Right kidney (tissue), 9 donors: ENCODE data around the gene RPUSD2.

ENCODE experiments used
- DNase-seq: peaks from one replicate; pipeline ENCODE4 v3.0.0-alpha.2; 2016
- long read RNA-seq, 8 donors: transcript quantifications; one replicate each; lab custom pipeline, GENCODE V29; 2026

The RPUSD2 gene, protein sequence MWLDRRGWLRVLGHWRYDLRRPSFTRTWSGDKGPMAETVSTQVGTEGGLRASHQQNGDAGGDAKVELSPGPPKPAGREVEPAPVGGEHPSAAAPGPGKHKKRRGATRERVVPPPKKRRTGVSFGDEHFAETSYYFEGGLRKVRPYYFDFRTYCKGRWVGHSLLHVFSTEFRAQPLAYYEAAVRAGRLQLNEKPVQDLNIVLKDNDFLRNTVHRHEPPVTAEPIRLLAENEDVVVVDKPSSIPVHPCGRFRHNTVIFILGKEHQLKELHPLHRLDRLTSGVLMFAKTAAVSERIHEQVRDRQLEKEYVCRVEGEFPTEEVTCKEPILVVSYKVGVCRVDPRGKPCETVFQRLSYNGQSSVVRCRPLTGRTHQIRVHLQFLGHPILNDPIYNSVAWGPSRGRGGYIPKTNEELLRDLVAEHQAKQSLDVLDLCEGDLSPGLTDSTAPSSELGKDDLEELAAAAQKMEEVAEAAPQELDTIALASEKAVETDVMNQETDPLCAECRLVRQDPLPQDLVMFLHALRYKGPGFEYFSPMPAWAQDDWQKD
- long read RNA-seq, donor 1, transcript RPUSD2-201 (3 exons, 2,358 nt): major isoform, 8 of 12 reads
- long read RNA-seq, donor 1, partial matches to known transcripts: 0 of 12 reads
- long read RNA-seq, donor 1, other reads (novel, unspliced or antisense): 0 of 12 reads
- long read RNA-seq, donor 2, partial matches to known transcripts: 0 of 5 reads
- long read RNA-seq, donor 2, other reads (novel, unspliced or antisense): 0 of 5 reads
- long read RNA-seq, donor 3, partial matches to known transcripts: 0 of 1 reads
- long read RNA-seq, donor 3, other reads (novel, unspliced or antisense): 0 of 1 reads
- long read RNA-seq, donor 4, partial matches to known transcripts: 0 of 8 reads
- long read RNA-seq, donor 4, other reads (novel, unspliced or antisense): 0 of 8 reads
- long read RNA-seq, donor 5, partial matches to known transcripts: 0 of 6 reads
- long read RNA-seq, donor 5, other reads (novel, unspliced or antisense): 0 of 6 reads
- long read RNA-seq, donor 6, transcript RPUSD2-203 (1 exons, 631 nt): major isoform, 5 of 6 reads
- long read RNA-seq, donor 6, partial matches to known transcripts: 0 of 6 reads
- long read RNA-seq, donor 6, other reads (novel, unspliced or antisense): 0 of 6 reads
- long read RNA-seq, donor 7: 0 reads
- long read RNA-seq, donor 8, transcript RPUSD2-201 (3 exons, 2,358 nt): major isoform, 7 of 9 reads
- long read RNA-seq, donor 8, partial matches to known transcripts: 0 of 9 reads
- long read RNA-seq, donor 8, other reads (novel, unspliced or antisense): 0 of 9 reads

DNA sequence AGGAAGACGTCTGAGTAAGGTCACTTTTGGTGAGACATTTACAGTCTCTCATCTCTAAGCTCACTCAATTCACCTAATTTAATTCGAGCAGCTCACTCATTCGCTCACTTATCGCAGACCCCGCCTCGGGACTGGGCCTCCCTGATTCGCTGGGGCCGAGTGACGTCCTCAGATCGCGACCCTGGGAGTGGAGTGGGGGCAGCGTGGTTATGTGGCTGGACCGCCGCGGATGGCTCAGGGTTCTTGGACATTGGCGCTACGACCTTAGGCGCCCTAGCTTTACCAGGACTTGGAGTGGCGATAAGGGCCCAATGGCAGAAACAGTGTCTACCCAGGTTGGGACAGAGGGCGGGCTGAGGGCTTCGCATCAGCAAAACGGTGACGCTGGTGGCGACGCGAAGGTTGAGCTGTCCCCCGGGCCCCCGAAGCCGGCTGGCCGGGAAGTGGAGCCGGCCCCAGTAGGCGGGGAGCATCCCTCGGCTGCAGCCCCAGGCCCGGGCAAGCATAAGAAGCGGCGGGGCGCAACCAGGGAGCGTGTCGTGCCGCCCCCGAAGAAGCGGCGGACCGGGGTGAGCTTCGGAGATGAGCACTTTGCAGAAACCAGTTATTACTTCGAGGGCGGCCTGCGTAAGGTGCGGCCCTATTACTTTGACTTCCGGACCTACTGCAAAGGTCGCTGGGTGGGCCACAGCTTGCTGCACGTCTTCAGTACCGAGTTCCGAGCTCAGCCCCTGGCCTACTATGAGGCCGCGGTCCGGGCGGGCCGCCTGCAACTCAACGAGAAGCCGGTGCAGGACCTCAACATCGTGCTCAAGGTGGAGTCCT, at the start of gene RPUSD2:
TSS of gene RPUSD2 (plus strand) at position 171 of the 825 bp plus-strand sequence. CDS start at position 210, 39 bp downstream.
- peak; percentile 92 for DNase-seq

DNA sequence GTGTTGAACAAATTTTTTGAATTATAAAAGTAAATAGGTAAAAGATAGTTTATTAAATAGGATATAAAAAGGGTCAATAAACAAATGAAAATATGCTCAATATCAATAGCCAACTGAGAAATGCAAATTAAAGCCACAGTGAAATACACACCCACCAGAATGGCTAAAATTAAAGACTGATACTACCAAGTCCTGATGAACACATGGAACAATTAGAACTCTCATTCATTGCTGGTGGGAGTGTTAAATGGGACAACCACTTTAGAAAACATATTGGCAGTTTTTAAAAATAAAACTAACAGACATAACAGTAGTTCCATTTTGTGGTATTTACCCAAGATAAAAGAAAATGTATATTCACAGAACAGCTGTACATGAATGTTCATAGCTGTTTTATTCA, 45.5 kb upstream of the RPUSD2 start:
- DNase-seq: no peak

DNA sequence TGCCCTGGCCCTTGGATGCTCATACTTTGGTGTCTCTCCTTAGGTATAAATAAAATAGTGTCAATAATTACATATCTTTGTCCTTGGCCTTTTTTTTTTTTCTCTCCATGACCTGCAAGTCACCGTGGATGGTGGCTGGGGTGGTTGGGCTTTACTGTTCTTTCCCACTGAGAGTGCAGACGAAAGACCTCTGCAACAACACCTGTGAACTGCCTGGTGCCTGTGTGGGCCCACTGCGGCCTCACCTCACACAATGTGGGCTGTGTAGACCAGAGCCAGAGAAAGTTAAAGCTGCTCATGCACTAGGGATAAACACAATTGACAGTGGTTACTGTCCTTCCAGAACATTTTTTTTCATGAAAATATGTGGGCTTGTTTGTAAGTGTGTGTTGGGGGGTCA, 43.2 kb upstream of the RPUSD2 start:
- no peak for DNase-seq

DNA sequence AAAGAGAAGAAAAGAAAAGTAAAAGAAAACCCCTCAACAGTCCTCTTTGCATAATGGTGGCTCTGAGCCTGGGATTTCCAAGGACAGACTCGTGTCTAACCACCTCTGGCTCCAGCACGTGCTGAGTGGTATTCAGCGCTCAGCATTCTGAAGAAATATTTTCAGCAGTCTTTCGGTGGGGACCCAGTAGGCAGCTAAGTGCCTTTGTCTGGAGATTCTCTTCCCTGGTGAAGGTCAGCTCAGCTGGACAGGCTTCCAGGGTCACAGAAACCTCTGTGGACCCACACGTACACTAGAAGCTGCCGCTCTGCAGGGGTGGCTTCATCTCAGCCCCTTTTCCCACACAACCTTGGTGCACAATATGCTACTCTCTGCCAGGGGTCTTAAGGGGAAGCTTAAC, 40.3 kb upstream of the RPUSD2 start:
- no peak for DNase-seq

DNA sequence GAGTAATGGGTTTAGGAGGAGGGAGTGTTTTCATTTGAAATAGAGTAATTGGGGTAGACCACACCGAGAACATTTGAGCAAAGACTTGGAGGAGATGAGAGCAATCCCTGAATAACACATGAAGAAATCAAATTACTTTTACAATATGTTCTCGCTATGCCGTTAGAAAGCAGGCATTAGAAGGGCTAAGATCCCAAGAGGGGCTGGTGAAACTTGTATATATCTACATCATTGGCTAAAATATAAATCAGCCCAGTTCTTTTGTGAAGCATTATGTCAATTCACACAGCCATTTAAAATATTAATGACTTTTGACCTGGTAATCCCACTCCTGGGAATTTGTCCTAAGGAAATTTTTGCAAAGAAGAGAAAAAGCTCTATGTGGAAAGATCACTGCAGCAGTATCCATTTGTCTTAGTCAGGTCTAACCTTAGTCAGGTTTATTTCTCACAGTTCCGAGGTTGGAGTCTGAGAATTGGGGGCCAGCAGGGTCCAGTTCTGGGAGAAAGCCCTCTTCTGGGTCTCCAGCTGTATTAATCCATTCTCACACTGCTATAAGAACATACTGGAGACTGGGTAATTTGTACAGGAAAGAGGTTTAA, 35.2 kb upstream of the RPUSD2 start:
- no peak for DNase-seq

DNA sequence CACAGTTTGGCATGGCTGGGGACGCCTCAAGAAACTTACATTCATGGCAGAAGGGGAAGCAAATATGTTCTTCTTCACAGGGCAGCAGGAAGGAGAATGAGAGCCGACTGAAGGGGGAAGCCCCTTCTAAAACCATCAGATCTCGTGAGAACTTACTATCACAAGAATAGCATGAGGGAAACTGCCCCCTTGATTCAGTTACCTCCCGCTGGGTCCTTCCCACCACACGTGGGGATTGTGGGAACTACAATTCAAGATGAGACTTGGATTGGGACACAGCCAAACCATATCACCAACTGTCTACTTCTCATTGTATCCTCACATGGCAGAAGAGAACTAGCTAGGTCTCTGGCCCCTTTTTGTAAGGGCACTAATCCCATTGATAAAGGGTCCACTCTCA, 34.7 kb upstream of the RPUSD2 start:
- no peak for DNase-seq

DNA sequence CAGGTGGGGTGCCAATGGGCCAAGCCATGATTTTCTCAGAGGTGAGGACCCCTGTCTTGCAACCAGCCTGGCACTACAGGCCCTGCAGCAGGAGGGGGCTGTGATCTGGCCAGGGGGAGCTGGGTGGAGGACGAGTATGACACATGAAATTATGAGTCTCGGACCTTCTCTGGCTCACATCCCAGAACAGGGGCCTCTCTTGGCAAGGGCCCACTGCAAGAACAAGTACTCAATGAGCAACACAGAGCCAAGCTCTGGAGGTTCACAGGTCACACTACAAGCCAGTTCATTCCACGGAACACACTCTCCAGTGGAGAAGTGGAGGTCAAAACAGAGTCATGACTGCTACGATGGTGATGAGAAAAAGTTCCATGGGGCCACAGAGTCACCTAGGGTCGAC, 32.6 kb upstream of the RPUSD2 start:
- DNase-seq: no peak

DNA sequence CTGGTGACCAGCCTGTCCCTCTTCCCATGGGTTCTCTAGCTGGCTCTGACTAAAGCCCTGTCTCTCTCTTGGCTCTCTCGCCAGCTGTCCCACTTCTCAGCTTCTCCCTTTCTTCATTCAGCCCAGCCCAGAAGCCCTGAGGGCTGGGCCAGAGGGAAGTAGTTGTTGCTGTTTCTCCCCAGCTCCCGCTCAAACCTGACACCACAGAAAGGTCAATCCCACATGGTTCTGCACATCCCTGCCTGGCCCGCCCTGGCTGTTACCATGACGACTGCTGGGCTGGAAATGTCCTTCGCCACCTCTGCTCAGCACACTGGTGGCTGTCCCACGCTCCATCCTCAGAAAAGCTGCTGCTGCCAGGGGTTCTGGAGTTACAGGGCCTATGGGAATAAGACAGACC, 30.1 kb upstream of the RPUSD2 start:
- DNase-seq: peak; percentile 18

DNA sequence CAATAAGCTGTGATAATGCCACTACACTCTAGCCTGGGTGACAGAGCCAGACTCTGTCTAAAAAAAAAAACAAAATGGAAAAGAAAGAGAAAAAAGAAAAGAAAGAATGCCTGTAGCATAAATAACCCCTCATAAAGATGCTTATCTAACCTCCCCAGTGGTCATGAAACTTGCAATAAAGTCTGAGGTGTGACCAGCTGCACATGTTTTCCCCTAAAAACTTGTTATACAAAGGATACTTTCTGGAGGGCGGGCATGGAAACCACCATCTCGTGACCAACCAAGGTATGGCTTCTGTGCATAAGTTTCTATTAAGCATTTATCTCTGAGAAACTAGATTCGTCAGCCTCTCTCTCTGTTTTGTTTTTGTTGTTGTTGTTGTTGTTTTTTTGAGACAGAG, 26.0 kb upstream of the RPUSD2 start:
- DNase-seq: no peak

DNA sequence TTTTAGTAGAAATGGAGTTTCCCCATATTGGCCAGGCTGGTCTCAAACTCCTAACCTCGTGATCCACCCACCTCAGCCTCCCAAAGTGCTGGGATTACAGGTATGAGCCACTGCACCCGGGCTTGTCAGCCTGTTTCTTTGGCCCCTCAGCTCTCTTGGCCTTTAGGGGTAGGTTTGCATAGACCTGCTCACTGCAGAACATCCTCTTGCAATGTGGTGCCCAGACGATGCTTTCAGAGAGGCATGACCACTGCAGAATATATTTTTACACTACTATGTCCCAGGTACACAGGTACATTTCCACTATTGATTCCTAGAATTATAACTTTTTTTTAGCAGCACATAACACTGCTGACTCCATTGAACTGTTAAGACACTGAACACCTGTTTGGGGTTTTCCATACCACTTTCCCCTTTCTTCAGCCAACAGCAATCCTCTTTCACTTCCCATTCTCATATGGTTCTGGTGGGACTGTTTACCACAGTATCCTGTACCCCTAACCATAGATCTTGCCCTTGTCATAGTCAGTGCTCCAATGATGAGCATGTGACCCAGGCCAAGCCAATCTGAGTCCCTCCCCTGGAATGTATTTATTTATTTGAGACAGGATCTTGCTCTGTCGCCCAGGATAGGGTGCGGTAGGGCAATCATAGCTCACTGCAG, 25.3 kb upstream of the RPUSD2 start:
- no peak for DNase-seq

DNA sequence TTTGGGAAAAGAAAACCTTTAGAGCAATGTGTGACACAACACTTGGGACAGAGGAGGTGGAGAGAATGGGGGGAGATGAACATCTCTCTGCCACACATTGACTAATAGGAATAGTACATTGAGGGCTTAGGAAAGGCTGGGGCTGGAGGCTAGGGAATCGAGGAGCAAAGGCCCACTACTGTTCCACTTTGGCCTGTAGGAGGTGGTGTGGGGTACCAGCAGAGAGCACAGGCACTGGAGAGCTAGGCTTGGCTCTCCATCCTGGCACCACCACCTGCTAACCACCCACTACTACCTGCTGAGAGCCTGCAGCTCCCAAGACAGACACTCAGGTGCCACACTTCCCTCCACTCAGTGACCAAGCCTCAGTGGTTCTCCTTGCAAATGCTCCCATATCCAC, 23.6 kb upstream of the RPUSD2 start:
- no peak for DNase-seq

DNA sequence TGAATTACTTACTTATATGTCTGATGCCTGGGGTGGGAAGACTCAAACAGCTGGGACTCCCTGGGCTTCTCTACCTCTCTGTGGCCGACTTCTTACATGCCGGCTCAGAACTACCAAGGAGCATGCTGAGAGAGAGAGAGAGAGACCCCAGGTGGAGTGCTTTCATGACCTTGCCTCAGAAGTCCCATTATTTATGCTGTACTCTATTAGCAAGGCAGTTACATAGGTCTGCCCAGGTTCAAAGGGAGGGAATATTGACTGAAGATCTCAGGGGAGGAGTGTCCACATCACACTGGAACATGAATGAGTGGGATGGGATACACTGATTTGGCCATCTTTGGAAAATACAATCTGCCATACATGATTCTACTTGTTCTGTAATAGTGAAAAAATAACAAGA, 20.5 kb upstream of the RPUSD2 start:
- no peak for DNase-seq

DNA sequence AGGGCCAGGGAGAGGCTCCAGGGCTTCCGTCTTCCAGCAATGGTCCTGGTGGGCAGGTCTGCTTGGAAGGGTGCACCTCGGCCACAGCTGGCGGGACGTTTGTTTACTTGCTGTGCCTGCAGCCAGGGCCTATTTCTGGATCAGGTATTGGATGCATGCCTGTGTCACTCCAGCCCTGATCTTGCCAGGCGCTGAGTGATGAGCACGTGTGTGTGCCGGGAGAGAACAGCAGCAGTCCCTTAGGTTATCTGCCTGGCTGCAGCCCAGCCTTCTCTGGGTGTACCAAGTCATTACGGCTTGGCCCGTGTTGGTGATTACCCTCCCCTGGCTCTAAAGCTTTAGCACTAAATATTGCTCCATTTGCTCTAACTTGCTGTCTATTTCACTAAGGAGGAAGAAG, 19.2 kb upstream of the RPUSD2 start:
- no peak for DNase-seq

DNA sequence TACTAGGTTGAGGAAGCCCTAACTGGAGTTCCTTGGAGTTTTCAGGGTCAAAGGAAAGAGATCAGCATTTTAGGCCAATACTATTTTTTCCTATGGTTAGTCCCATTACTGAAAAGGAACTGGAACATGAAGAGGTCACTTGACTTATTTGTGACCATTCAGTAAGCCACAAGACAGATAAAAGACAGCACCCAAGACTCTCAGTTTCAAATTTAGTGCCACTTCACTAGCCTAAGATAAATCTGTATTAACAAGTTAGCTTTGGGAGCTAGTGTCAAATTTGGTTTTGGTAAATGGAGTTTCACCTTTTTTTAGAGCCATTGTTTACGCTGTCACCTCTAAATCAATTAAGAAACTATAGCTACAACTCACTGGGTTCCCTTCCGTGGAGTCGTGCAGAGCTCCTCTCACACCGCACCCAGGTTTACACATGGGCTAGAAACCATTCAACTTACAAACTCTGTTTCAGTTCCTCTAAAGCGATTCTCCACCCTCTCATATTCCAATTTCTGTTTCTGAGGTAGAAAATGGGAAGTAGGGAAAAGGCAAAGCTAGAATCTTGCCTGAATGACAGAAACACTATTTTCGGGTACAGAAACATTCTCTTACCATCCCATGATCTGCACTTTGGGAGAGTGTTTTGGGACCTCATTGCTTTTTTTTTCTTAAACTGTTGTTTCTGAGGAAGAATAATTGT, 18.6 kb upstream of the RPUSD2 start:
- DNase-seq: no peak

DNA sequence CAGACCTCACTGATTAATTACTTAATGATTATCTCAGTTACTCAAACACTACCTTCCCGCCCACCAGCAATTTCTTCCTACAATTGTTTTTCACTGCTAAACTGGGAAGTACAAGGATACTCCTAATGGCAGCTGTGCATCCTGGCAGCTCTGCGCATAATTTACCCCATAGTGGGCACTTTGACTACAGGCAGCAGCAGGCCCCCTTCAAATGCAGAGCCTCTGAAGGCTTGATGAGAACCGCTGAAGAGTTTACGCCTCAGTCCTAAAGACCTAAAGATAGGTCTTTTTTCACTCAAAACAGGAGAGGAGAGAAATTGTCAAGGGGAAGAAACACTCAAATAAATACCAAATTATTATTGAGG, 15.0 kb upstream of the RPUSD2 start:
- no peak for DNase-seq

DNA sequence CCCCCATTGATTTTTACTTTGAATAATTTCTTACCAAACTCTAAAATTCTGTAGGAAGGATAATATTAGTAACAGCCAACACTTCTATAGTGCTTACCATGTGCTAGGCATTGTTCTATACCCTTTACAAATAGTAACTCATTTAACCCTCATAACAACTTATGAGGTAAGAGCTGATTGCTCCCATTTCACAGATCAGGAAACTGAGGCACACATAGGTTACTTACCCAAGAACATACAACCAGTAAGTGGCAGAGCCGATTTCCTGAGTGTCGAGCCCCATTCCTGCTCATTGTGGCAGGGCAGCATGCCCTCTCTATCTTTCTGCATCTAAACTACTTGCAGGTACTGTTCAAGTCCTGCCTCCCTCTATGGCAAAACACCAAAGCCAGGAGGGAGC, 13.2 kb upstream of the RPUSD2 start:
- no peak for DNase-seq

DNA sequence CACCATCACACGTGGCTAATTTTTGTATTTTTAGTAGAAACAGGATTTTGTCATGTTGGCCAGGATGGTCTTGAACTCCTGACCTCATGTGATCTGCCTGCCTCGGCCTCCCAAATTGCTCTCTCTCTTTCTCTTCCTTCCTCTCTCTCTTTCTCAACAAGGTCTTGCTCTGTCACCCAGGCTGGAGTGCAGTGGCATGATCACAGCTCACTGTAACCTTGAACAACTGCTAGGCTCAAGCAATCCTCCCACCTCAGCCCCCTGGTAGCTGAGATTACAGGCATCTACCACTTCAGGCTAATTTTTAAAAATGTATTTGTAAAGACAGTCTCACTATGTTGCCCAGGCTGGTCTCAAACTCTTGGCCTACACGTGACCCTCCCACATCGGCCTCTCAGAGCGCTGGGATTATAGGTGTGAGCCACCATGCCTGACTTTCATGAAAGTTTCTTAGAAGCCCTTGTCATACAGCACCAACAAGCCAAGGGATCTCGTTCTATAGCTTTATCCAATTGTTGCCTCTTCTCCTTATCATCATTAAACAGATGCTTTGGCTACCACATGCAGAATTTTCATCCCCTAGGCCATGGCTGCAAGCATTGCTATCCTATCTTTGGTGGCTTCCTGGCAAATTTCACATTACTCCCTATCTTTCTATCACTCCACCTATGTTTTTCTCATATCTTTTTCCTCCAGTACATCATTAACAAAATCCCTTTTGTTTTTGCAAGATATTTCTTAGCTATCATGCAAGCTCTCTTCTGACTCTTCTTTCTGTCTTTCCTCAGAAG, 10.0 kb upstream of the RPUSD2 start:
- DNase-seq: no peak

DNA sequence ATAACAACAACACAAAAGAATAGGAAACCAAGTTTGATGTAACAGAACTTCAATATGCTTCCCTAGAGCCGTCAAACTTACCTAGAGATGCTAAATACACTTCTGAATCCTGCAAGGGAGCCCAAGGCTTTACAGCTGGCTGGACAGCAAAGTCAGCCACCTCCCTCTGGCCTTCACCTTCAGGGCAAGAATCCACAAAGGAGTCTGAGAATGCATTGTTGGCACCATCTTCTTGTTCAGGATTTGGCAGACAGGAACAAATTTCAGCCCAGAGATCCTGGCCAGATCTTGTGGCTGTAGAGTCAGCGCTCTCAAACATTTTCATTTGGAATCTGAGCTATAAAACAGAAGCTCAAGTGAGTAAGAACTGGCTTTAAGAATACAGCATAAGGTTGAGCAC, 6.4 kb upstream of the RPUSD2 start:
- DNase-seq: no peak

DNA sequence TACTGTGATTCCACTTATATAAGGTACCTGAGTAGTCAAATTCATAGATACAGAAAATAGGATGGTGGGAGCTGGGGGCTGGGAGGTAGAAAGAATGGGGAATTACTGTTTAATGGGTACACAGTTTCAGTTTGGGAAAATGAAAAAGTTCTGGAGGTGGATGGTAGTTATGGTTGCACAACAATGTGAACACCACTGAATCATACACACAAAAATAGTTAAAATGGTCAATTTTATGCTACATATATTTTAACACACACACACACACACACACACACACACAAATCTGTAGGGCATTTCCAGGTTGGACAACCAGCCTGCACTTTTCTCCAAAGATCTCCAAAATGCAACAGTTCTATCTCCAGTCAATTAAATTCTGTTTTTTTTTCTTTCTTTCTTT, 5.7 kb upstream of the RPUSD2 start:
- no peak for DNase-seq
